NCI-H526 treated with DMSO at 0.1 percent for 48 hours (cell line): Measurements from ENCODE around the gene MNX1.

ENCODE experiments used
- DNase-seq: peaks from one replicate; lab custom pipeline; 2025; lab: John Stamatoyannopoulos, UW

Gene MNX1

DNA sequence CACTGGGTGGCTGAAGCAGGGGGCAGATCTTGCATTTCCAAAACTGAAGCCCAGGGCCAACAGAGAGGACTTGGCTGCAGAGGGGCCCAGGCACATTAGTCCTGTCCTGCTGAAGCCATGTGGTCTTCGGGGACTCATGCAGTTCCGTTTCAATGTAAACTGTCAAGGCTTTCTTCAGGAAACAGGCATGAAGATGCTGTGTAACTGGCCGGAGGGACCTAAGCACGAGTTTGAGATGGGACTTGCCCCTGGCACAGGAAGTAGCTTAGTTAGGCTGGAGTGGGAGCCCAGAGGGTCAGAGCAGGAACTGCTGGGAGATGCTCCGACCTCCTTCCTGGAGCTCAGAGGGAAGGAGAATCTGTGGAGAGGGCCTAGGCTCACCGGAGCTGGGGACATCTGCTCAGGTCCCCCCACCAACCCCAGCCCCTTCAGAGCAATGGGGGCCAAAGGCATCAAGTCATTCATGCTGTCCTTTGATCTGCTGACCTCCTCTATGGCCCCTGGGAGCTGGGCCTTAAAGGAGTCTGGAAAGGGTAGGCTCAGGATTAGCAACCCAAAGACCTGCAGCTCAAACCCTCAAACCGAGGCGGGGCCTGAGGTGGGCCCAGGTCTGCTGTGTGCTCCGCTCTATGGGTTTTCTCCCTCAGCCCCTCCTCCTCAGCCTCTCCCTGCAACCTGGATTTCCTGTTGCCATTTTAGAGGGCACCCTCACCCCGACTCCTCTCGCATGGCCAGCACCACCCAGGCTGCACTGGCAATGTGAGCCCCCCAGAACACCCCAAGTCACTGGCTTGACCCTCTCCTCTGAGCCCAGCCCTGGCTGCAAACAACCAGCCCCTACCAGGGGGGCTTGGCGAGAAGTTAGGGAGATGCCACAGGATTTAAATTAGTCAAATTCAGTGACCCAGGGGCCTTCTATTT lies 4.4 kb upstream of the MNX1 start:
- DNase-seq = no peak

DNA sequence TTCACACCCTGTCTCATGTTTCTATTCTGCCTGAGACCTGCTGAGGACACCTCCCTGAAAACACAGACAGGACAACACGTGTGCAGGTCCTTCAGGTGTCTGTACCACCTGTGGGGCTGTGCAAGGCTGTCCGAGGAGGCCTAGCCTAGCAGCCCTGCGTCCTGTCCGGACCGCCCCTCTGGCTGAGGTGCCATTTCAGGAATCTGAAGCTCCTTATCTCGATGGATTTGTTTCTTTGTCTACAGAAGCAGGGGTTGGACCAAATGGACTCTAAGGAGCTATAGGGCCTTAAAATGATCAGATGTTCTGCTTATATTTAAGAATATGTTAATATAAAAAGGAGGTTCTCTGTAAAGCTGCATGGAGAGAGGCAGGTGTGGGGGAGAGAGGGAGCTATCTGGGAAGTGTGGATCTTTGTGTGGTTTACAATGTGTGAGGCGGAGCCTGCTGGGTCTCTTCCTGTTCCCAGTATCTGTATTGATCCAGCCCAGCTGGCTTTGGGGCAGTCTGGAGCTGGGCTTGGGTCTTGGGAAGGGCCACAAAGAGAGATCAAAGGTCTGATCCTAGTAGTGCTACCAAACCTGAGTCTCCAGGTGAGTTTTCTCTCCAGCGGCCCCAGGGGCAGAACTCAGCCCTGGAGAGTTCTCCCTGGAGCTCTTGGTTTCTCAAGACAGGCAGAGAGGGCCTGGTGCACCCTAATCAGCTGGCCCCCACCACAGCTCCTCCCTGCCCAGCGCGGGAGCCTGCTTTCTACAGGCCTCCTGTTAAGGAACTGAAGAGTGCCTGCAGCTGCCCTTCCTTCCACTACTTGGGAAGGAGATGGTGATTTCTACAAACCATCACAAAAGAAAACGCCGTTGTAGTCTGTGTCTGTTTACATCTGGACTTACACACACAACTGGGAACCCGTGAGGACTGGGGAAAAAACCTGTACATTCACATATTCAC lies 3.4 kb upstream of the MNX1 start:
- DNase-seq = peak; percentile 60

DNA sequence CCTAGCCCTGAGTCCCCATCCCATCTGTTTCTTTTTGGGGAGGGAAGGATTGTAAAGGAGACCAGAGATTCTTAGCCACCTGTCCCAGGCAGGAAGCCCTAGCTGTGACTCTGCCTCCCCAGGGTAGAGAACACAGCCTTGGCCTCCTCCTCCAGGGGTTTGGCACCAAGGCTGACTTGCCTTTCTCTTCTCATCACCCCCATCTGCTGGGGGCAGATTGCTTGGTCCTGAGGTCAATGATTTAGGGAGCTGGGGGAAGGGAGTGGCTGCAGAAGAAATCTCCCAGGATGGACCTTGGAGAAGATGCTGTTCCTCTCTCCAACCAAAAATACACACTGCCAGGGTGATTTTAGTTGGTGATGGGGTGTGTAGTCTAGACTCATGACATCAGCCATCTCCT lies 2.6 kb upstream of the MNX1 start:
- DNase-seq = no peak

DNA sequence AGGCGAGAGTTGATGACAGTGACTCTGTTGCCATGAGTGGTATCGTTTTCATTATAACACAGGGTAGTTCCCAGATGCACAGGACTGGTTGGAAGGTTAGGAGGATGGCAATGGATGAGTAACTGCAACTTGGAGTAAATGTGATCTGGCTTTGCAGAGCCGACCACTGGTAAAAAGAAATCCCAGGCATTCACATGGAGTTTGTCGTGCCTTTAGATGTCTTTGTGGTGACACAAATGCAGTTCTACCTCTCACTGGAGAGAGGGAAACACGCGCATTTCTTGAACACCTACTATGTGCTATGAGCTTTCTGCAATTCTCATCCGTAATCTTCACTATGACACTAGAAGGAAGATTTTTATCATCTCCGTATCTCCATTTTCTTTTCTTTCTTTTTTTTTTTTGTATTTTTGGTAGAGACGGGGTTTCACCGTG lies 1.7 kb upstream of the MNX1 start:
- no peak for DNase-seq

GRCh38 chr7:157011333-157012112 lies 1.1 kb upstream of the MNX1 start:
- DNase-seq = peak; percentile 81

DNA sequence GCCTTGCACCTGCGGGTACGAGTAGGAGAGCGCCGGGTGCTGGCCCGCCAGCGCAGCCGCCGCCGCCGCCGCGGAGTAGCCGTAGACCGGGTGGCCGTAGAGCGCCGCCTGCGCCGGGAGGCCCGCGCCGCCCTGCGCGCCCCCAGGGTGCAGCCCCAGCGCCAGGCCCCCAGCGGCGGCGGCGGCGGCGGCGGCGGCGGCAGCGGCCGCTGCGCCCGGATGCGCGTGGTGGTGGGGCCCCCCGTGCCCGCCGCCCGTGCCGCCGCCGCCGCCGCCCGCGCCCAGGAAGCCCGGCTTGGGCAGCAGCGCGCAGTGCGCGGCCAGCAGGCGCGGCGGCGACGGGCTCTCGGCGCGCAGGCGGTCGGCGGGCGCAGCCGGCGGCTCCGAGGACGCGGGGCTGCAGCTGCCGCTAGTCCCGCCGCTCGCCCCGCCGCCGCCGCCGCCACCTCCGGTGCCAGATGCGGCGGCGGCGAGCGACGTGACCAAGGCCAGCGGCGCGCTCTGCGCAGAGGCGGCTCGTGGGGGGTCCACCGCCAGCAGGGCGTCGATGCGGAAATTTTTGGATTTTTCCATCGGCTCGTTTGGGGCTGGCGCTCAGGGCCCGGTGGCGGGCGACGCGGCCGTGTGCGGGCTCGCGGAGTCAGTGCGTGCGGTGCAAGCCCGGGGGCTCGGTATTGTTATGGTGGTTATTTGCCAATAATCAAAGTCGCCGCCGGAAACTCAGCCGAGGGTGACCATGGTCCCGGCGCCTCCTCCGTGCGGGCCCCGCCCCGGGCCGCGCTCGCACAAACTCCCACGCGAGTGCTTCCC lies 480 bp downstream of the MNX1 start:
- no peak for DNase-seq

- peak; percentile 44 for DNase-seq
Measured at GRCh38 chr7:157009170-157009777, 1.2 kb downstream of the MNX1 start.

DNA sequence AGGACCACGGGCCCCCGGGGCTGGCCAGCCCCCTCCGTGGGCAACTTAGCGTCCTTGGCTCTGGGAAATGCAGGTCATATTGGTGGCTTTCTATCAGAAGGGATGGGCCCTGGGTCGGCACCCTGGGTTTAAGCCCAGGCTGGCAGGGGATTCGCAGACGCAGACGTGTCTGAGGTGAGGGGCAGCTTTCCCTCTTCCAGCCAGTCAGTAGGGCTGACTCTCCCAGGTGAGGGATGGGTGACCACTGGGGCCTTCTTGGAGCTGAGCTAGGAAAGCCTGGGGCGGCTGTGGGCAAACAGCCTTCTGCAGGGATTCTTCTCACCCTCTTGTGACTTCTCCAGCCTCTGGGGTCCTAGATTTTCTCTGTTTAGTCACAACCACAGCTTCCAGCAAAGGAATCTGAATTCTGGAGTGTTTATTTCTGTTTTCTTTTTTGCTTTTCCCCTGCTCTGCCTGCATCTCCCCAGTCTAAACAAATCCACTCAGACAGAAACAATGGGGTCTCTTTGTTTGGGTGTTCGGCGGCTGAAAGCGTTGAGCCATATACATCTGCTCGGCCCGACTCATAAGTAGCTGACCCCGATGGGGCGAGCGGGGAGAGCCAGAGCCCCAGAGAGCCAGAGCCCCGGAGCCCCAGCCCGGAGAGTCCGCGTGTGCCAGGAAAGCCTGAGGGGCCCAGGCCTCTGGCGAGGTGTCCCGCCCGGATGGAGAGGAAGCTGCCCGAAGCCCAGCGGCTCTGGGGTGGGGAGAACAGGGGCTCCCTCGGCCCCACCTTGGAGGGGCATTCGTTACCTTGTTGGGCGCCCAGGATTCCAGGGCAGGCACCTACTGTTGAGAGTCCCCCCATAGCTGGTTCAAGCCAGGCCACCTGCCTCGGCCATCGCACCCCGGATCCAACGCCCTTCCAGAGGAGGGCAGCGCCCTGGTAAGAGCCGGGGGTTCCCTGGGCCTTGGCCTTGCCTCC lies 2.0 kb downstream of the MNX1 start:
- peak; percentile 42 for DNase-seq

GRCh38 chr7:157007470-157008066 lies 2.9 kb downstream of the MNX1 start:
- peak; percentile 91 for DNase-seq

DNA sequence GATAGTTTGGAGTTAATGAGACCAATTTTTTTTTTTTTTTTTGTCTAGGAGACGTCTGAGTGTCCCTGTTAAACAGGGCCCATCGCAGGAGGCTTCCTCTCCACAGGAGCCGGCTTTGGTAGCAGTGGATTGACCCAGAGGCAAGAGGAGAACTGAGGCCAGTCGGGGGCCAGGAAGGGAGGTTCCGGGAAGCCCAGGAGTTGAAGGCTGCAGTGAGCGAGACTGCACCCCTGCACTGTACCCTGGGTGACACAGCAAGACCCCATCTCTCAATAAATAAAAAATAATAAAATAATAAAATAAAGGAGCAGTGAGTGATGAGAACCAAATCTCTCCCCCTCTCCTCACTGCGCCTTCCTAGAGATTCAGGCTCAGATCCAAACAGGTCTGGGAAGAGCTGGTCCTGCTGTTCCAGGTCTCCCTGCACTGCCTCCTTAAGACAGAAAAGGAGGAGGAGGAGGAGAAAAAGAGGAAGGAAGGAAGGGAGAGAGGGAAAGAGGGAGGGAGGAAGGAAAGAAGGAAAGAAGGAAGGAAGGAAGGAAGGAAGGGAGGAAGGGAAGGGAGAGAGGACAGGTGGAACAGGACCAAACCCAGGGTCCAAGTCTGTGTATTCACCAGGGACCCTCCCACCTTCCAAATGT lies 3.5 kb downstream of the MNX1 start:
- DNase-seq = no peak

DNA sequence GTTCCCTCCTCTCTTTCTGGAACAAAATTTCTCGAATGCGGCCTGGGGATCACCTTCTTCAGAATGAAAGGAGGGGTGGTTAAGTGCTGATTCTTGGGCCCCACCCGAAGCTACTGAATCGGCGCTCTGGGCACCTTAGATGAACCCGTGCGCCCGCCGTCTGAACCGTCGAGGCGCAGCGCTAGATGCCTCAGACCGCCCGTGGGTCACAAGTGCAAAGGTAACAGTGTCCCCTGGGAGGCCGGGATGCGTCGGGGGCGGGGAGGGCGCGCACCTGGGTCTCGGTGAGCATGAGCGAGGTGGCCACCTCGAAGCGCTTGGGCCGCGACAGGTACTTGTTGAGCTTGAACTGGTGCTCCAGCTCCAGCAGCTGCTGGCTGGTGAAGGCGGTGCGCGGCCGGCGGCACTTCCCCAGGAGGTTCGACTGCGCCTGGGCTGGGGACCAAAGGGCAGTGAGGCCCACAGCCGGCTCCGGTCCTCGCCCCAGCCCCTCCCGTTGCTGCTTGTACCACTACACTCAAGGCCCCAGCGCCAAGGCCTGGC lies 4.2 kb downstream of the MNX1 start:
- no peak for DNase-seq

- no peak for DNase-seq
Measured at GRCh38 chr7:157005456-157006204, 4.8 kb downstream of the MNX1 start.

GRCh38 chr7:157004521-157005455 lies 5.7 kb downstream of the MNX1 start:
- no peak for DNase-seq

DNA sequence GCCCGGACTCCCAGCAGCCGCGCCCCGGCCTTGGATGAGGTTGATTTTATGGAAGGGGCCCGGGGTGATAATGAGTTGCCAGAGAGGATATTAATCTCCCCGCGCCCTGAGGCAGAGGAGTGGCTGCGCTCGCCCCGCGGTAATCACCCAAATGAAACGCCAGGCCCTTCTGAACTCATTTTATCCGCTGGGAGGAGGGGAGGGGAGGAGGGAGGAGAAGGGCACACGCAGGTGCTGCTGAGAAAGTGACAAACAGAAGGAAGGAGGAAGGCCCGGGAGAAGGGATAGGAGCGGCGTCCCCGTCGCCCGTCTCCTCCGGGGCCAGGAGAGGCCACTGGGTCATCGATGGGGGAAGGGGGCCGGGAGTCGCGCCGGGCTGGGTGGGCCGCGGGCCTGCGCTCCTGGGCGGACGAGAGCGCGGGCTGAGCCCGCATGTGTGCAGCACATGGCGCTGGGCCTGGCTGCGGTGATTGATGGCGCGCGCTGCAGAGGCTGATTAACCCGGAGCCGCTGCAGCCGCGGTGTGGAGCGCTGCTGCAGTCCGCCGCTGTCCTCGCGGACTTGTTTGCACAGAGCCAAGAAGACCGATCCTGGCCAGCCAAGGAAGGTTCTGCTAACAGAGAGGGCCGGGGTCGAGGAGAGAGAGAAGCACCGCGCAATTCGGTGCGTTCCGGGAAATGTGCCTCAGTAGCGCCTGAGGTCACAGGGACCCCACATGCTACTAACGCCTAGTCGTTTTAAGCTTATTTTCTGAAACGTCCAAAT lies 6.5 kb downstream of the MNX1 start:
- peak; percentile 94 for DNase-seq

DNA sequence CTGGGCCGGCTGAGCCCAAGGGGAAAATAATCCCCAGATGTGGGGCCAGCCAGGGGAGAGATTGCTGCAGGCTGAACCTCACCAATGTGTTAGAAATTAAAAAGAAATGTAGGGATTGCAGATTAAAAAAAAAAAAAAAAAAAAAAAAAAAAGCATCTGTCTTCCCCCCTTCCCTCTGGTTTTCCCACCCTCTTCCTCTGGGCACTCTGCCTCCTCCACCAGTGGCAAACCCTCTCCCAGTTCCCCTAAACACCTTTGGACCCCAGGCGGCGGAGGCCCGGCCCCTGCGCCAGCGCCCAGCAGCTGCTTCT lies 7.1 kb downstream of the MNX1 start:
- no peak for DNase-seq
